Measurements from ENCODE around the gene GNPTG. TPM values are rescaled to one million over a fixed set of nuclear protein-coding genes. Genes with fewer than 3 reads are reported as not detected.

The GNPTG gene
- total and polyA plus RNA-seq, 9 of the 15 experiments (the other 6 are each of a cell fraction or from before 2014, with no cell fraction given): 0.69 to 33.3 (median 13.6) TPM

DNA sequence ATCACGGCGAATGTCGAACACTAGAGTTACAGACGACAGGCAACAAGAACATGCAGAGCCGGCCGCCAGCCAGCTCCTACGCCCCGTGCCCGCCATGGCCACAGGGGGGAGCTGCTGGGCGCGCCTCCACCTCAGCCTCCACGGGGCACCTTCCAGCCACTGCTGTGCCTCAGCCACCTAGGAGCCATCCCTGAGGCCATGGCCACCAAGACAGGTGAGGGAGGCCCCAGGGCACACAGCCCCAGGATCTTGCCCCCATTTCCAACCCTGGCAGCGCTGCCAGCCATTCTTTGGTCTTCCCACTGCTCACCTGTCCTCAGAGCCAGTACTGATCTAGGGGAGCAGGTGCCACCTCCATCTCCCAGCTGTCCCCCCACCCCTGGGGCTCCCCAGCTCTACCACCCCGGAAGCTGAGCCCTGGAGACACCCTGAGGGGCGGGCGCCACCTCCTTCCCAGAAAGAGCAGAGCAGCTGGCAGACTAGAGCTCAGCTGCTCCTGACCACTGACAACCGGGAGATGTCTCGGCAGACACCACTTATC, 11.8 kb downstream of the GNPTG start:
- 28% methylated on average over 13 of the region's 18 CpGs for WGBS (ENCODE audit: insufficient coverage, low coverage, missing lambda C conversion rate)
- H3K4me2 ChIP-seq (ENCODE audit: insufficient read depth, low read length): no peak overlapping the region
- peaks cover 0 to 48% of the 10 kb centered on the region in 2 experiments; a peak in 2 of 5 replicates for H3K4me1 ChIP-seq (replicated peaks in 1 of 2; ENCODE audit: control insufficient read depth in 2 of 2, insufficient read depth in 2 of 2, low read length in 2 of 2)
- H2AFZ ChIP-seq (ENCODE audit: low read depth, low read length): no peak overlapping the region
- H3K9me1 ChIP-seq (ENCODE audit: control insufficient read depth, insufficient read depth, low read length): no peaks in the 10 kb centered on the region
- DNase-seq (ENCODE audit: extremely low read depth in 1 of 4, low spot score in 3 of 4) (peak; percentile 71 to 83 (median 77)), FAIRE-seq (peak; percentile 85), ATAC-seq (peak; percentile 99)
- no peak overlapping the region for H3K4me3 ChIP-seq
- BruUV-seq (replicated peaks): TSS peak; percentile 46
- H3K27ac ChIP-seq (ENCODE audit: extremely low read depth, low read depth, low read length): no peak overlapping the region
- POLR2A ChIA-PET: interaction anchor here (0.7 to 8.1 kb wide), 5 partner anchors 8 to 73 kb away, joined by 3 to 73 read pairs (median 3); no protein-coding TSS in a partner anchor
- H3K9me3 ChIP-seq (replicated peaks; ENCODE audit: control insufficient read depth, insufficient read depth, low read depth, low read length): no peaks in the 10 kb centered on the region
- intact Hi-C loops (cut with micrococcal nuclease) (loop anchor here (1.0 kb wide), 1 partner anchor 50 kb away; no protein-coding TSS in a partner anchor), in situ Hi-C loops (cut with MboI) (no loop called here)
- peaks cover 78% of the 10 kb centered on the region; the same call in 2 of the 3 replicates for H3K36me3 ChIP-seq (ENCODE audit: control insufficient read depth, insufficient read depth, low read length)
- H3K27me3 ChIP-seq (ENCODE audit: control insufficient read depth in 2 of 2, insufficient read depth in 2 of 2, low read length in 2 of 2): no peaks in the 10 kb centered on the region
- H3K9ac ChIP-seq (ENCODE audit: insufficient read depth in 1 of 2, low read depth in 2 of 2, low read length in 2 of 2): no peak overlapping the region; a peak in 1 of 4 replicates
- H3K79me2 ChIP-seq (ENCODE audit: control insufficient read depth, insufficient read depth, low read length): peaks cover 14% of the 10 kb centered on the region
- H4K20me1 ChIP-seq (replicated peaks; ENCODE audit: control insufficient read depth, insufficient read depth, low read length): 0 out of 2 replicates have a peak, but pooled peaks cover 12% of the 10 kb centered on the region
- CTCF ChIA-PET (ENCODE audit: low intra/inter-chr PET ratio): no interaction called here
- no peak for TF ChIP-seq ZNF785 (CRISPR knock-in tag; IDR thresholded peaks at IDR 0.05)
- no peak for TF ChIP-seq STAT5A (IDR thresholded peaks at IDR 0.05; ENCODE audit: borderline replicate concordance, low read length)
- TF ChIP-seq RBM39 (optimal IDR thresholded peaks at IDR 0.05; ENCODE audit: low read depth, low read length): no peak
- TF ChIP-seq ZC3H11A (IDR thresholded peaks at IDR 0.05; ENCODE audit: low read depth, low read length): no peak
- TF ChIP-seq TSHZ1 (CRISPR knock-in tag; IDR thresholded peaks at IDR 0.05): no peak
- TF ChIP-seq NR2C2 (CRISPR knock-in tag; IDR thresholded peaks at IDR 0.05): no peak
- no peak for TF ChIP-seq NR2C2 (tag; IDR thresholded peaks at IDR 0.05)
- no peak for TF ChIP-seq E2F3 (CRISPR knock-in tag; IDR thresholded peaks at IDR 0.05)
- TF ChIP-seq ARID3A (IDR thresholded peaks at IDR 0.05; ENCODE audit: borderline replicate concordance, low read depth, low read length): no peak
- no peak for TF ChIP-seq FOXO4 (CRISPR knock-in tag; IDR thresholded peaks at IDR 0.05)
- TF ChIP-seq CHD1 (IDR thresholded peaks at IDR 0.05; ENCODE audit: low read length): no peak
- no peak for TF ChIP-seq ZNF121 (CRISPR knock-in tag; conservative IDR thresholded peaks at IDR 0.05)
- no peak for TF ChIP-seq GATAD2A (IDR thresholded peaks at IDR 0.05)
- TF ChIP-seq RBM14 (IDR thresholded peaks at IDR 0.05; ENCODE audit: borderline replicate concordance, insufficient read depth, low read depth, low read length): no peak
- TF ChIP-seq SMARCE1 (IDR thresholded peaks at IDR 0.05): no peak
- TF ChIP-seq ZNF184 (CRISPR knock-in tag; IDR thresholded peaks at IDR 0.05): no peak
- TF ChIP-seq RB1 (IDR thresholded peaks at IDR 0.05; ENCODE audit: low read depth): peak; percentile 89
- TF ChIP-seq ZNF282 (CRISPR knock-in tag; IDR thresholded peaks at IDR 0.05): no peak
